ENCODE measurements around the gene PLGLB1. TPM values are rescaled to one million over a fixed set of nuclear protein-coding genes. Genes with fewer than 3 reads are reported as not detected.

Gene PLGLB1
- 0.18 and 0.75 TPM in 2 replicates for total RNA-seq

DNA sequence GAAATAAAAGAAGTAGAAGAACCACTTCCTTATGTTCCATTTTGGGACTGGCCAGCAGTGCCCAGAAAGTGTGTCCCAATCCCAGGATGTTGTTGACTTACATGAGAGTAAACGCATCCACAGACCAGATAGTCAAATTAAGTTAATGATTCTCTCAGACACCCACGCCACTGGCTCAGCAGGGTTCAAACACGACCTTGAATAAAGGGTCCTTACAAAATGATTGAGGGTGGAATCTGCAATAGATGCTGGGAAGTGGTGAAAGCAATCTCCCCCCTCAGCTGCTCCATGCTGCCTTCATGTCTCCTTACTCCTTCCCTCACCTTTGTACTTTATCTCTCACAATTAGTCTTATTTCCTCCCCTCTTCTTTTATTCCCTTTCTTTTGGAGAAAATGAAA is at the start of gene PLGLB1:
Gene PLGLB1, minus strand, starts transcription at position 101 of the 400 bp plus-strand sequence. Its CDS starts 61 bp downstream, at position 40.

Other genes with a start within 250 kb of the PLGLB1 start
- not detected in 2 replicates for gene CD8A, start 230.9 kb downstream of the PLGLB1 start, total RNA-seq
- not detected in 2 replicates for gene CD8B, start 160.0 kb downstream of the PLGLB1 start, total RNA-seq
- gene RGPD1, start 79.7 kb downstream of the PLGLB1 start, total RNA-seq: 1.5 TPM in 1 of 2 replicates, not detected in the other